SK-N-SH (cell line): ENCODE measurements around the gene WDR53. TPM values are rescaled to one million over a fixed set of nuclear protein-coding genes. Genes with fewer than 3 reads are reported as not detected.
"Not testable (repeated sequence)": the region's sequence is repeated elsewhere in the genome, so short reads cannot be mapped to it uniquely, and the experiment has no call there.

Experiments used
- CTCF ChIA-PET: fragments of 300-600, 350-600 bp; formaldehyde crosslinking; extraction: SDS; loops from one replicate; lab custom pipeline; 2021; lab: Yijun Ruan, JAX
- POLR2A ChIA-PET: fragments of 350-600 bp; sonication (Branson Sonifier 250); formaldehyde crosslinking; extraction: SDS; loops from one replicate; lab custom pipeline; 2020; ENCODE audit warnings: antibody characterized with exemption, inconsistent platforms; lab: Yijun Ruan, JAX
- DNase-seq: peaks from one replicate; pipeline ENCODE4 v3.0.0; 2012
- H2AFZ ChIP-seq: fragments of 200-600 bp; sonication (generic); 2 replicates; pipeline ENCODE4 v1.8.1; 2016; ENCODE audit warnings: antibody characterized with exemption, mild to moderate bottlenecking, low read depth
- H3F3A ChIP-seq: fragments of 200-600 bp; sonication (generic); replicated peaks from 2 replicates; pipeline ENCODE3; 2016; ENCODE audit warnings: antibody characterized with exemption, mild to moderate bottlenecking; ENCODE audit not compliant: insufficient read depth
- H3K27ac ChIP-seq, 2 experiments: fragments of 200-500 bp in 1 of 2; fragments of 200-600 bp in 1 of 2; sonication (Bioruptor generic) in 1 of 2; sonication (generic), shearing (Covaris generic) in 1 of 2; 2 replicates each; pipeline versions ENCODE4 v1.5.1 to v1.6.1; 2014 to 2016; ENCODE audit warnings: low read depth in 2 of 2, inconsistent platforms in 1 of 2, low read length in 1 of 2, mild to moderate bottlenecking in 1 of 2, mixed read lengths in 1 of 2
- H3K27me3 ChIP-seq: fragments of 200-600 bp; sonication (generic), shearing (Covaris generic); 2 replicates; pipeline ENCODE4 v1.6.1; 2016; ENCODE audit warnings: mixed run types; ENCODE audit not compliant: insufficient read depth
- H3K36me3 ChIP-seq, 2 experiments: fragments of 200-500 bp in 1 of 2; fragments of 200-600 bp in 1 of 2; sonication (Bioruptor generic) in 1 of 2; sonication (generic) in 1 of 2; replicated peaks in 1 of 2; 2 replicates each; pipeline versions ENCODE3 to v1.5.1; 2014 to 2016; ENCODE audit warnings: low read length in 1 of 2, mild to moderate bottlenecking in 1 of 2; ENCODE audit not compliant: insufficient read depth in 2 of 2, control insufficient read depth in 1 of 2
- H3K4me1 ChIP-seq, 2 experiments: fragments of 200-500 bp in 1 of 2; fragments of 200-600 bp in 1 of 2; sonication (Bioruptor generic) in 1 of 2; sonication (generic), shearing (Covaris generic) in 1 of 2; 2 replicates each; pipeline versions ENCODE4 v1.5.1 to v1.6.1; 2014 to 2016; ENCODE audit warnings: low read depth in 1 of 2, low read length in 1 of 2, mixed run types in 1 of 2; ENCODE audit not compliant: insufficient read depth in 2 of 2, control insufficient read depth in 1 of 2
- H3K4me2 ChIP-seq: fragments of 200-600 bp; sonication (generic), shearing (Covaris generic); 2 replicates; pipeline ENCODE4 v1.6.1; 2017; ENCODE audit warnings: mixed run types
- H3K4me3 ChIP-seq, 2 experiments: fragments of 200-500 bp in 1 of 2; fragments of 200-600 bp in 1 of 2; sonication (Bioruptor generic) in 1 of 2; sonication (generic), shearing (Covaris generic) in 1 of 2; 2 replicates each; pipeline versions ENCODE4 v1.5.1 to v1.8.1; 2014 to 2016; ENCODE audit warnings: low read depth in 2 of 2, inconsistent platforms in 1 of 2, low read length in 1 of 2, mild to moderate bottlenecking in 1 of 2, mixed read lengths in 1 of 2, moderate library complexity in 1 of 2
- H3K79me2 ChIP-seq: fragments of 200-600 bp; sonication (generic); 2 replicates; pipeline ENCODE4 v1.8.1; 2017; ENCODE audit warnings: mild to moderate bottlenecking; ENCODE audit not compliant: insufficient read depth
- H3K9ac ChIP-seq: fragments of 200-600 bp; sonication (generic); 2 replicates; pipeline ENCODE4 v1.6.1; 2017; ENCODE audit warnings: mixed run types
- H3K9me2 ChIP-seq: fragments of 200-600 bp; sonication (generic); 2 replicates; pipeline ENCODE4 v1.6.1; 2017; ENCODE audit warnings: mixed run types
- H3K9me3 ChIP-seq: fragments of 200-600 bp; sonication (generic); 2 replicates; pipeline ENCODE4 v1.6.1; 2017; ENCODE audit warnings: mixed run types, mild to moderate bottlenecking, moderate library complexity
- H4K20me1 ChIP-seq: fragments of 200-600 bp; sonication (generic); 2 replicates; pipeline ENCODE4 v1.6.1; 2017; ENCODE audit warnings: mild to moderate bottlenecking, mixed run types; ENCODE audit not compliant: insufficient read depth
- ELF1 ChIP-seq: IDR thresholded peaks from 2 replicates; pipeline ENCODE4 v1.4.0; 2012
- GABPA ChIP-seq: IDR thresholded peaks from 2 replicates; pipeline ENCODE4 v1.4.0; 2012; ENCODE audit warnings: low read depth, mild to moderate bottlenecking
- JUND ChIP-seq: IDR thresholded peaks from 2 replicates; pipeline ENCODE4 v1.4.0; 2012
- NRF1 ChIP-seq: IDR thresholded peaks from 2 replicates; pipeline ENCODE4 v1.6.1; 2012; ENCODE audit warnings: low read depth, mild to moderate bottlenecking, low read length
- POLR2AphosphoS5 ChIP-seq: IDR thresholded peaks from 2 replicates; pipeline ENCODE4 v1.6.1; 2012; ENCODE audit warnings: low read depth, low read length
- RFX5 ChIP-seq: IDR thresholded peaks from 2 replicates; pipeline ENCODE4 v1.6.1; 2012; ENCODE audit warnings: mild to moderate bottlenecking, improper control_type of control experiment, low read length
- RXRA ChIP-seq: IDR thresholded peaks from 2 replicates; pipeline ENCODE4 v1.4.0; 2012; ENCODE audit warnings: low read depth, mild to moderate bottlenecking, borderline replicate concordance
- TAF1 ChIP-seq: IDR thresholded peaks from 2 replicates; pipeline ENCODE4 v1.6.1; 2012; ENCODE audit warnings: low read depth, mild to moderate bottlenecking, low read length, moderate library complexity, borderline replicate concordance
- WGBS: methylation state at CpG from one replicate; pipeline ENCODE4 v1.1.6; 2017; ENCODE audit warnings: low lambda C conversion rate; 5-methylcytosine and 5-hydroxymethylcytosine counted together
- polyA plus RNA-seq, 3 experiments: library from polyadenylated mRNA; depleted of rRNA; stranded (reverse); fragments of >200 nt; gene quantifications; 2 replicates each; pipeline ENCODE4 v1.2.3, GENCODE V29; 2012
- TF ChIP-seq, protein P1 (sequence below): fragments of 150-350 bp; IDR thresholded peaks from 2 replicates; pipeline ENCODE4 v1.6.1; 2017; ENCODE audit warnings: antibody characterized with exemption, low read length, low read depth, borderline replicate concordance

The WDR53 gene
- polyA plus RNA-seq, 1 of the 3 experiments (the other 2 are of a cell fraction), result 7.0 TPM

DNA sequence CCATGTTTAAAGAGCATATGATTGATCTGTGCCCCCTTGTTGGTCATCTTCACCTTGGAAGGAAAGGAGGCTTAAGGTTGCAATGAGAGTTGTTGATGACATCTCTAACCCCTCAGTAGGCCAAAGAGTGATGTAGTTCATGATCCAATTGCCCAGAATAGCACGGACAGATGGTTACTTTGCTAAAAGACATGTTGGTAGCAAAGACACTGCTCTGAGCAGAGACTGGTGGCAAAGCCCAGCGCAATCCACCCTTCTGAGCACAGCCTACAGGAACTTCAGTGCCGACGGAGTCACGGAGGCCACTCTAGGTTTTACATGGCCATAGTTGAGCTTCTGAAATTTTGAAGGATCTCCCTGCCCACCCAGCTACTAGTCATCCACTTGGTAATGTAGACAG is 21.9 kb upstream of the WDR53 start:
- Histone ChIP-seq H3K9me2 (0 out of 2 replicates have a peak, but pooled peaks cover 4% of the 10 kb centered on the region), H3K36me3 (peaks cover 16 to 22% of the 10 kb centered on the region in 2 experiments)
- TF ChIP-seq RXRA (no peak), RFX5 (no peak)
- TF ChIP-seq, all 33 proteins: peak for 0
- Histone ChIP-seq H3K4me1 (peaks cover 0 to 6% of the 10 kb centered on the region in 2 experiments; a peak in 1 of 4 replicates), H2AFZ (no peak overlapping the region), H3K4me3 (no peak overlapping the region), H3K9ac (no peak overlapping the region), H3K27me3 (no peaks in the 10 kb centered on the region), H3F3A (peaks cover 7% of the 10 kb centered on the region), H3K9me3 (no peaks in the 10 kb centered on the region), H3K4me2 (no peak overlapping the region), H3K27ac (no peak overlapping the region), H3K79me2 (no peaks in the 10 kb centered on the region), H4K20me1 (peaks cover 9% of the 10 kb centered on the region; the same call in 1 of the 2 replicates)
- ChIA-PET CTCF (interaction anchor here (0.6 to 2.8 kb wide), 6 partner anchors 11 to 704 kb away, joined by 3 to 11 read pairs (median 4); no protein-coding TSS in a partner anchor), POLR2A (interaction anchor here (1.1 kb wide), 1 partner anchor 9 kb away, joined by 3 read pairs; no protein-coding TSS in a partner anchor)
- no peak for DNase-seq
- 100% methylated on average over 4 of the region's 5 CpGs for WGBS

DNA sequence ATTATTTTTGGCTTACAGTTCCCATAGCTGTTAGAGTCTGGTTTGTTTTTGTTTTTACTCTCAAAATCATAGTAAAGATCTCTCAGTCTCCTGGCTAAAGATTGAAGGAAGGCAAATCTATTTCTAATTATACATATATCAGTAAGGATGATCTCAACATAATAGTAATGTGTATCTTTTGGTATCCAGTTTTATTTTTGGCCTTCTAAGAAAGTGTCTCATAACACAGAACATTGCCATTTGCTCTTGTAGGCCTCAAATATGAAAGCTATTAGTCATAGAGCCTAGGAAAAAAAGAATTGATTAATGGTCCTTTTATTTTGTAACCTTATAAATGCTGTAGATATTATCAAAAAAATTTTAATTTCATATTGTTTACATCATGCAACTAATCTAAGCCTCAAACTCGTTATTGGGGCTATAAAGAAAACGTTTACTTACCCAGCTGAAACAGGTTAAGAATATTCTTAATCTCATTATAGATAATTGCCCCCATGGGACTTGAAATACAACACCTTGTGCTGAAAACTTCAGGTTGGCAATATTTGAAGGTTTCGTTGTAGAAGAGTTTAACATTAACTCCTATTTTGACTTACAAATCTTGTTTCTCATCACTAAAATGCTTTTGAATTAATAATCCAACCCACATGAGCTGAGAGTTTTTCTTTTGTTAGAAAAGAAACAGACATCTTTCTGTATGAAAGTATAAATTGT is 16.8 kb upstream of the WDR53 start:
- Histone ChIP-seq H3K27me3 (no peaks in the 10 kb centered on the region), H3K9ac (no peak overlapping the region), H3K36me3 (peaks cover 35 to 43% of the 10 kb centered on the region in 2 experiments), H4K20me1 (peaks cover 10% of the 10 kb centered on the region; the same call in 1 of the 2 replicates), H3K4me2 (peak overlapping the region; percentile 26; the same call in 1 of the 2 replicates), H3K79me2 (peaks cover 7% of the 10 kb centered on the region; the same call in 1 of the 2 replicates), H3K27ac (peak overlapping the region in 1 of 2 experiments; percentile 79; a peak in 1 of 4 replicates), H3K4me3 (no peak overlapping the region), H3F3A (peaks cover 19% of the 10 kb centered on the region), H2AFZ (no peak overlapping the region), H3K4me1 (peaks cover 0 to 10% of the 10 kb centered on the region in 2 experiments; a peak in 1 of 4 replicates), H3K9me3 (no peaks in the 10 kb centered on the region), H3K9me2 (0 out of 2 replicates have a peak, but pooled peaks cover 4% of the 10 kb centered on the region)
- 53% methylated on average over 3 of the region's 3 CpGs for WGBS
- no peak for DNase-seq
- CTCF ChIA-PET, result interaction anchor here (2.9 kb wide), 1 partner anchor 100 kb away, joined by 11 read pairs; no protein-coding TSS in a partner anchor
- POLR2A ChIA-PET, result no interaction called here
- TF ChIP-seq TAF1, result no peak
- TF ChIP-seq GABPA, result no peak
- no peak for TF ChIP-seq POLR2AphosphoS5
- TF ChIP-seq JUND, result 0 out of 2 replicates have a peak, but pooled peaks have one; percentile 9
- TF ChIP-seq NRF1, result no peak

DNA sequence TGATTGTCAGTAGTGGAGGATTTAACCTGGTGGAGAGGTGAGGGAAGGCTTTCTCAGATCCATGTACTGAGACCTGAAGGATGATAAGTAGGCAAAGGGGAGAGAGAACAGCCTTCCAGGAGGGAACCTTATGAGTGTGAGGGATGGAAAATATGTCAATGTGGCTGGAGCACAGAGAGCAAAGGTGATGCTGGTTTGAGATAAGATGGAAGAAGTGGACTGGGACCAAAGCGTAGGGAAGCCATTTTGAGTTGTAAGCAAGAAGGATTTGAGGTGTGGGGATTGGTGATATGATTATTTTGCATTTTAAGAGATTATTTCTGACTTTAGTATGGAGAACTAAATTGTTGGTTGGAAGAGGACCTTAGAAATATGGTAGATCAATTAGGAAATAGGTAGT is 4.0 kb upstream of the WDR53 start:
- Histone ChIP-seq H3K9me2 (no peaks in the 10 kb centered on the region), H3K9me3 (no peaks in the 10 kb centered on the region), H3K79me2 (peaks cover 91% of the 10 kb centered on the region), H3K4me3 (no peak overlapping the region), H3K27ac (no peak overlapping the region), H3K4me2 (no peak overlapping the region), H3K36me3 (peaks cover under 1 to 7% of the 10 kb centered on the region in 2 experiments), H3K27me3 (no peaks in the 10 kb centered on the region)
- no peak for DNase-seq
- 44% methylated on average over 1 of the region's 1 CpG for WGBS
- POLR2A ChIA-PET, result no interaction called here
- TF ChIP-seq ELF1, result no peak
- no peak for TF ChIP-seq NRF1
- TF ChIP-seq, protein P1, sequence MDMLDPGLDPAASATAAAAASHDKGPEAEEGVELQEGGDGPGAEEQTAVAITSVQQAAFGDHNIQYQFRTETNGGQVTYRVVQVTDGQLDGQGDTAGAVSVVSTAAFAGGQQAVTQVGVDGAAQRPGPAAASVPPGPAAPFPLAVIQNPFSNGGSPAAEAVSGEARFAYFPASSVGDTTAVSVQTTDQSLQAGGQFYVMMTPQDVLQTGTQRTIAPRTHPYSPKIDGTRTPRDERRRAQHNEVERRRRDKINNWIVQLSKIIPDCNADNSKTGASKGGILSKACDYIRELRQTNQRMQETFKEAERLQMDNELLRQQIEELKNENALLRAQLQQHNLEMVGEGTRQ, result no peak
- TF ChIP-seq, all 33 proteins: peak for 0
- H2AFZ ChIP-seq, result no peak overlapping the region
- no peak overlapping the region for H3K9ac ChIP-seq
- peaks cover 4% of the 10 kb centered on the region for H3F3A ChIP-seq
- peaks cover 0 to 11% of the 10 kb centered on the region in 2 experiments; a peak in 3 of 4 replicates for H3K4me1 ChIP-seq
- no peaks in the 10 kb centered on the region for H4K20me1 ChIP-seq
- CTCF ChIA-PET, result interaction anchor here (1.3 to 1.6 kb wide), 3 partner anchors 34 to 112 kb away, joined by 3 to 4 read pairs (median 3); no protein-coding TSS in a partner anchor

DNA sequence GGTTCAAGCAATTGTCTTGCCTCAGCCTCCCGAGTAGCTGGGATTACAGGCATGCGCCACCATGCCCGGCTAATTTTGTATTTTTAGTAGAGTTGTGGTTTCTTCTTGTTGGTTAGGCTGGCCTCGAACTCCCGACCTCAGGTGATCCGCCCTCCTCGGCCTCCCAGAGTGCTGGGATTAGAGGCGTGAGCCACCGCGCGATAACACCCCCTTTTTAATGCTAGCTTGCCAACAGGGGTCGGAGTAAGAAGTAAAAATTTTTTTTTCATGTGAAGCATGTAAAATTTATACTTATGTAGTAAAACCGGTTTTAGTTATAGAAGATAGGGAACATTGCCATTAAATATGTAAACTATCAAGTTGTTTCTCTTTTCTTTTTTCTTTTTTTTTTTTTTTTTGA is 2.0 kb upstream of the WDR53 start:
- not testable (repeated sequence) for H3K27me3 ChIP-seq, DNase-seq, H3K4me3 ChIP-seq, H3K27ac ChIP-seq, H3K36me3 ChIP-seq, H4K20me1 ChIP-seq, H3K9me3 ChIP-seq, H2AFZ ChIP-seq, H3F3A ChIP-seq, H3K9ac ChIP-seq, H3K9me2 ChIP-seq
- ChIA-PET CTCF (interaction anchor here (1.4 kb wide), 1 partner anchor 317 kb away, joined by 6 read pairs; no protein-coding TSS in a partner anchor), POLR2A (interaction anchor here (0.6 kb wide), 1 partner anchor 13 kb away, joined by 3 read pairs; no protein-coding TSS in a partner anchor)
- Histone ChIP-seq H3K4me2 (0 out of 2 replicates have a peak overlapping the region, but pooled peaks have one; percentile 88), H3K79me2 (peaks cover 79% of the 10 kb centered on the region), H3K4me1 (peaks cover 0 to 11% of the 10 kb centered on the region in 2 experiments; a peak in 3 of 4 replicates)
- WGBS, result 91% methylated on average over 13 of the region's 13 CpGs
